Prostate gland (tissue), 2 donors: ENCODE data around the gene SNRNP40.

Experiments used
- CTCF ChIP-seq, 4 experiments: fragments of 200-600 bp in 2 of 4; fragments of 450-650 bp in 2 of 4; sonication (generic) in 2 of 4; IDR thresholded peaks; 1 replicate in 3 of 4; 2 replicates in 1 of 4; pipeline ENCODE4 v1.5.1; 2016 to 2019; ENCODE audit warnings: antibody characterized with exemption in 4 of 4, mild to moderate bottlenecking in 2 of 4, moderate library complexity in 2 of 4
- POLR2A ChIP-seq: fragments of 450-650 bp; IDR thresholded peaks from one replicate; pipeline ENCODE4 v1.6.1; 2016; ENCODE audit warnings: antibody characterized with exemption, mild to moderate bottlenecking

GRCh38 chr1:31300193-31300592 is 3.6 kb upstream of the SNRNP40 start:
- TF ChIP-seq POLR2A (no peak), CTCF (IDR thresholded peaks at IDR 0.05) (no peak)
